Neural progenitor cell (in vitro differentiated cells): ENCODE results near the gene BHMT. TPM values are rescaled to one million over a fixed set of nuclear protein-coding genes. Genes with fewer than 3 reads are reported as not detected.

ENCODE experiments used
- DNase-seq: peaks from one replicate; pipeline ENCODE4 v3.0.0-alpha.2; 2016; ENCODE audit warnings: low spot score
- H2AFZ ChIP-seq: fragments of 200-600 bp; sonication (generic); replicated peaks from 2 replicates; pipeline ENCODE4 v1.6.1; 2016; ENCODE audit warnings: antibody characterized with exemption
- H3F3A ChIP-seq: fragments of 200-600 bp; sonication (generic); 2 replicates; pipeline ENCODE4 v1.6.1; 2016; ENCODE audit warnings: antibody characterized with exemption, low read depth
- H3K27ac ChIP-seq: fragments of 200-600 bp; sonication (generic); 2 replicates; pipeline ENCODE4 v1.5.1; 2016; ENCODE audit warnings: mild to moderate bottlenecking
- H3K27me3 ChIP-seq: fragments of 200-600 bp; sonication (generic); 2 replicates; pipeline ENCODE4 v1.6.1; 2016; ENCODE audit warnings: mild to moderate bottlenecking, moderate library complexity
- H3K36me3 ChIP-seq: fragments of 200-600 bp; sonication (generic); 2 replicates; pipeline ENCODE4 v1.5.1; 2016
- H3K4me1 ChIP-seq: fragments of 200-600 bp; sonication (generic); 2 replicates; pipeline ENCODE4 v1.6.1; 2016; ENCODE audit warnings: mixed run types
- H3K4me2 ChIP-seq: fragments of 200-600 bp; sonication (generic); 2 replicates; pipeline ENCODE4 v1.6.1; 2016
- H3K4me3 ChIP-seq: fragments of 200-600 bp; sonication (generic); 2 replicates; pipeline ENCODE4 v1.5.1; 2016
- H3K79me2 ChIP-seq: fragments of 200-600 bp; sonication (generic); 2 replicates; pipeline ENCODE4 v1.6.1; 2016; ENCODE audit warnings: low read depth
- H3K9ac ChIP-seq: fragments of 200-600 bp; sonication (generic); 2 replicates; pipeline ENCODE4 v1.6.1; 2016
- H3K9me3 ChIP-seq: fragments of 200-600 bp; sonication (generic); 2 replicates; pipeline ENCODE4 v1.5.1; 2016; ENCODE audit warnings: low read depth
- H4K20me1 ChIP-seq: fragments of 200-600 bp; sonication (generic); 2 replicates; pipeline ENCODE4 v1.6.1; 2016; ENCODE audit warnings: low read depth
- H3K27ac Mint-ChIP-seq: 3 replicates; pipeline ENCODE4 v1.8.0; 2021; ENCODE audit warnings: mixed read lengths
- H3K27me3 Mint-ChIP-seq: 2 replicates; pipeline ENCODE4 v1.8.0; 2022; ENCODE audit warnings: low read depth, mild to moderate bottlenecking, inconsistent platforms, moderate library complexity, mixed read lengths; ENCODE audit not compliant: insufficient read depth
- H3K36me3 Mint-ChIP-seq: 3 replicates; pipeline ENCODE4 v1.8.0; 2021; ENCODE audit warnings: mixed read lengths
- H3K4me1 Mint-ChIP-seq: 3 replicates; pipeline ENCODE4 v1.8.0; 2021; ENCODE audit warnings: mixed read lengths
- H3K4me3 Mint-ChIP-seq: 3 replicates; pipeline ENCODE4 v1.8.0; 2021; ENCODE audit warnings: mild to moderate bottlenecking, moderate library complexity, mixed read lengths
- H3K9me3 Mint-ChIP-seq: 3 replicates; pipeline ENCODE4 v1.8.0; 2020; ENCODE audit warnings: mixed read lengths
- EZH2 ChIP-seq: fragments of 200-600 bp; sonication (generic); IDR thresholded peaks from 2 replicates; pipeline ENCODE4 v1.6.1; 2017; ENCODE audit warnings: antibody characterized with exemption, mild to moderate bottlenecking, moderate library complexity
- EZH2phosphoT487 ChIP-seq: fragments of 200-600 bp; sonication (generic); IDR thresholded peaks from 2 replicates; pipeline ENCODE4 v1.6.1; 2017; ENCODE audit warnings: antibody characterized with exemption
- total RNA-seq: library from RNA; depleted of rRNA; stranded (reverse); fragments of >200 nt; gene quantifications from 2 replicates; pipeline ENCODE4 v1.2.3, GENCODE V29; 2015; ENCODE audit warnings: low replicate concordance
- TF ChIP-seq, protein P1 (sequence below): fragments of 200-600 bp; sonication (generic); IDR thresholded peaks from 2 replicates; pipeline ENCODE4 v1.5.1; 2017; ENCODE audit warnings: antibody characterized with exemption, mild to moderate bottlenecking

The BHMT gene
- total RNA-seq, 1 donor from 2014 or later, result 0.45 TPM

DNA sequence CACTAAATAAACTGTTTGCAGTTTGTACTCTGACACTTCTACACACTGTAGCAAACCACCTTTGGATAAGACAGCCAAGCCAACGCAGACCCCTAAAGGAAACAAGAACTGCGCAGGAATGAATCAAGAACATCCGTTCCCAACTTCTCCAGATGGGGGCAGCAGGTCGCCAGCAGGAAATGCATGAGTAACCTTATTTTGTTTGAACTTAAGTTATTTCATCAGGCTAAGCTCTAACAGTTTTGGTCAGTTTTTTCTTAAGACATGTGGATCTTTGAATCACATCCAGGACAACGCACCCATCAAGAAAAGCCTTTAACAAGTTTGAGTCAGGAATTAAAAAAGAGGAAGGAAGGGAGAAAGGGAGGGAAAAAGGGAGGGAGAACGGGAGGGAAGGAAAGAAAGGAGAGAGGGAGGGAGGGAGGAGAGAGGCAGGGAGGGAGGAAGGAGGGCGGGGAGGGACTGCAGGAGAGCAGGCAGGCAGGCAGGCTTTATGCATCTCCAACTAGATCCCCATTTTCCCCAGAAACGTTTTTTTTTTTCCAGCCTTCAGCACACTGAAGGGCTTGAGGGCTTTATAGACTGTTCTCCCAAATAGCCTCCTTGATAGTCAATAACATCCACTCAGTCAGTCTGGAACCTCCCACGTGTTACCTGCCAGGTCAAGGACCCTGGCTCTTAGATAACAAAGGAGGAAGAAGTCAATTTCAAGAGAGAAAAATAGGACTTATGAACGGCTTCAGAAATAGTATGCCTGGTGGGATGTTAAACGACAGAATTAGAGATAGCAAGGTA lies 22.2 kb downstream of the BHMT start:
- Mint-ChIP-seq H3K27ac (peak overlapping the region; percentile 89), H3K36me3 (no peaks in the 10 kb centered on the region), H3K27me3 (peaks cover 6% of the 10 kb centered on the region), H3K4me1 (peaks cover 18% of the 10 kb centered on the region), H3K9me3 (peaks cover 2% of the 10 kb centered on the region), H3K4me3 (peak overlapping the region; percentile 81)
- Histone ChIP-seq H3K4me1 (peaks cover 6% of the 10 kb centered on the region), H4K20me1 (no peaks in the 10 kb centered on the region), H3K79me2 (no peaks in the 10 kb centered on the region), H3K9ac (no peak overlapping the region), H3F3A (peaks cover 18% of the 10 kb centered on the region), H3K27ac (no peak overlapping the region), H3K4me3 (peak overlapping the region; percentile 28), H3K36me3 (no peaks in the 10 kb centered on the region), H3K9me3 (no peaks in the 10 kb centered on the region), H3K4me2 (peak overlapping the region; percentile 70), H3K27me3 (no peaks in the 10 kb centered on the region), H2AFZ (peak overlapping the region; percentile 86)
- DNase-seq, result peak; percentile 84
- TF ChIP-seq, protein P1, sequence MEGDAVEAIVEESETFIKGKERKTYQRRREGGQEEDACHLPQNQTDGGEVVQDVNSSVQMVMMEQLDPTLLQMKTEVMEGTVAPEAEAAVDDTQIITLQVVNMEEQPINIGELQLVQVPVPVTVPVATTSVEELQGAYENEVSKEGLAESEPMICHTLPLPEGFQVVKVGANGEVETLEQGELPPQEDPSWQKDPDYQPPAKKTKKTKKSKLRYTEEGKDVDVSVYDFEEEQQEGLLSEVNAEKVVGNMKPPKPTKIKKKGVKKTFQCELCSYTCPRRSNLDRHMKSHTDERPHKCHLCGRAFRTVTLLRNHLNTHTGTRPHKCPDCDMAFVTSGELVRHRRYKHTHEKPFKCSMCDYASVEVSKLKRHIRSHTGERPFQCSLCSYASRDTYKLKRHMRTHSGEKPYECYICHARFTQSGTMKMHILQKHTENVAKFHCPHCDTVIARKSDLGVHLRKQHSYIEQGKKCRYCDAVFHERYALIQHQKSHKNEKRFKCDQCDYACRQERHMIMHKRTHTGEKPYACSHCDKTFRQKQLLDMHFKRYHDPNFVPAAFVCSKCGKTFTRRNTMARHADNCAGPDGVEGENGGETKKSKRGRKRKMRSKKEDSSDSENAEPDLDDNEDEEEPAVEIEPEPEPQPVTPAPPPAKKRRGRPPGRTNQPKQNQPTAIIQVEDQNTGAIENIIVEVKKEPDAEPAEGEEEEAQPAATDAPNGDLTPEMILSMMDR, result peak; percentile 87
- TF ChIP-seq EZH2phosphoT487, result no peak

DNA sequence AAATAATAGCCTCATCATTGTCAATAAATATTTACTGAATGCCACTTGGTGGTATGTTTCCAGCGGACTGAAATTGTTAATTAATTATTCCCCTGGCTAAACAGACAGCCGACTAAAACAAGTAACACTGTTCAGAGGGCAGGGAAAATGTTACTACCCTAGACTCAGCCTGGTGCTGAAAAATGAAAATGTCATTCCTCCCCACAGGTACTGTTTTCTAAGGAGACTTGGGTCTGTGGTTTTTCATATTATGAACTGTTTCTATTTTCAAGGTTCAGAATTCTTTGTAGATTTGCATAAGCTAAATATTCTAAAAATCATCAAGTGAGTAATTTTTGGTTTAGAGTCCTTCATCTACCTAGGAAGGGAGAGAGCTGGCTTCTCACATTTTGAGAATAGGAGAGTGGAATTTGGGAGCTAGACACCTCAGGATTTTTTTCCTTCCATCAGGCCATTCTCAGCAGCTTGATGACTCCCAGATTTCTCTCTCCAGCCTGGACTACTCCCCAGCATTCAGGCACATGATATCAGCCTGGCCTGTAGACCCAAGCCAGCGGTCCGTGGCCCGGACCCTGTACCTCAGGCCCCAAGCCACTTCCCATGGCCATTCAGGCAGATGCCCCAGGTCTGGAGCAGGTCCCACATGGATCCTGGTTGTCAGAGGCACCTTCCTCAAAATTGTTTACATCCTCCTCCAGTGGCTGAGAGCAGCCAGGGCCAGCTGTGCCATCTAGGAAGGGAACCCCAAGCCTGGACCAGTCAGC lies 24.4 kb downstream of the BHMT start:
- no peaks in the 10 kb centered on the region for H3K9me3 ChIP-seq
- TF ChIP-seq, protein P1, result no peak
- no peak for DNase-seq
- H3K4me1 ChIP-seq, result peaks cover 6% of the 10 kb centered on the region
- no peak overlapping the region for H3K9ac ChIP-seq
- no peak overlapping the region for H3K27ac ChIP-seq
- no peak overlapping the region for H3K4me2 ChIP-seq
- H2AFZ ChIP-seq, result no peak overlapping the region
- H3K4me1 Mint-ChIP-seq, result peaks cover 18% of the 10 kb centered on the region
- H3K27ac Mint-ChIP-seq, result no peak overlapping the region
- H3K36me3 ChIP-seq, result no peaks in the 10 kb centered on the region
- peaks cover 3% of the 10 kb centered on the region for H3K27me3 Mint-ChIP-seq
- peaks cover 4% of the 10 kb centered on the region for H3K9me3 Mint-ChIP-seq
- H3K79me2 ChIP-seq, result no peaks in the 10 kb centered on the region
- no peak overlapping the region for H3K4me3 Mint-ChIP-seq
- H3K4me3 ChIP-seq, result no peak overlapping the region
- H3F3A ChIP-seq, result peaks cover 18% of the 10 kb centered on the region
- no peaks in the 10 kb centered on the region for H3K36me3 Mint-ChIP-seq
- H3K27me3 ChIP-seq, result no peaks in the 10 kb centered on the region
- H4K20me1 ChIP-seq, result no peaks in the 10 kb centered on the region

GRCh38 chr5:79136618-79137017 lies 25.0 kb downstream of the BHMT start:
- Histone ChIP-seq H3K4me1 (peaks cover 6% of the 10 kb centered on the region), H3K27ac (no peak overlapping the region), H3K79me2 (no peaks in the 10 kb centered on the region), H2AFZ (no peak overlapping the region), H3K36me3 (no peaks in the 10 kb centered on the region), H4K20me1 (no peaks in the 10 kb centered on the region), H3K27me3 (no peaks in the 10 kb centered on the region), H3K9ac (no peak overlapping the region), H3K9me3 (no peaks in the 10 kb centered on the region), H3K4me2 (no peak overlapping the region), H3F3A (peaks cover 18% of the 10 kb centered on the region), H3K4me3 (no peak overlapping the region)
- no peak for DNase-seq
- Mint-ChIP-seq H3K36me3 (no peaks in the 10 kb centered on the region), H3K9me3 (peaks cover 6% of the 10 kb centered on the region), H3K27ac (no peak overlapping the region), H3K4me1 (peaks cover 14% of the 10 kb centered on the region), H3K4me3 (no peak overlapping the region), H3K27me3 (peaks cover 3% of the 10 kb centered on the region)
- TF ChIP-seq EZH2 (no peak), EZH2phosphoT487 (no peak)
- TF ChIP-seq, protein P1, result no peak
